Left cardiac atrium (tissue), 4 donors: Measurements from ENCODE around the gene MBD3L3. TPM values are rescaled to one million over a fixed set of nuclear protein-coding genes. Genes with fewer than 3 reads are reported as not detected.
A peak's percentile ranks its signal among the peaks of the same experiment; 100 is the strongest.
"Not testable (repeated sequence)": the region's sequence is repeated elsewhere in the genome, so short reads cannot be mapped to it uniquely, and the experiment has no call there.

Source experiments
- ATAC-seq, 2 donors: fragments of 200-7000 bp; cut with Tn5 transposase; one replicate each; pipeline ENCODE4 v1.9.1; 2020; ENCODE audit warnings: mild to moderate bottlenecking in 2 of 2, moderate library complexity in 2 of 2
- DNase-seq: peaks from one replicate; pipeline ENCODE4 v3.0.0-alpha.2; 2020
- intact Hi-C, 2 donors: fragments of 100-400 bp; cut with DNase I; formaldehyde crosslinking; loops; one replicate each; pipeline versions ENCODE4 v1.14.1 to v1.15.1; 2022 to 2023
- total RNA-seq, 2 donors: library from RNA; stranded (reverse); fragmentation: NEBNext Ultra II Directional; extraction: Animal tissue kit (Norgen Biotek cat#: 25700); gene quantifications; one replicate each; pipeline ENCODE4 v1.2.1, GENCODE V29; 2021
- donor health status: DM: no; HTN: yes; CAD: no.
- donor health status: DM: no; HTN: yes; CAD: no; lungs with severe emphysema.
- donor health status: DM: yes; HTN: yes; CAD: no.
- donor health status: Dilated cardiomyopathy.

Gene MBD3L3
- total RNA-seq, 2 donors from 2014 or later: not detected

DNA sequence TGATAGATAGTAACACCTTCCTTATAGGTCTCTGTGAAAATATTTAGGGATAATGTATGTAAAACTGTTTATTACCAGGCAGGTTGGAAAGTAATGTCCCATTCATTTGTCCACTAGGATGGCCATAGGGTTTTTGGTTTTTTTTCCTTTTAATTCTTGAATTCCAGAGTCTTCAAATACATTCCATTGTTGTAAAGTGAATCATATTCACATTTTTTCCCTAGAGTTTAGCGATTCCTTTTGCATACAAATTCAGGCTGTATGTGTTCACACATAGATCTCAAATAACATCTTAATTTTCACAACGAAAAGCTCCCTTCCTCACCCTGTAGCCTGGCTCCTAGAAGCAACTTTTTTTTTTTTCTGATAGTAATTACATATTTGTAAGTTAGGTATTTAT is 9.2 kb upstream of the MBD3L3 start:
- ATAC-seq (no peak), DNase-seq (no peak)
- intact Hi-C loops: no loop called here

DNA sequence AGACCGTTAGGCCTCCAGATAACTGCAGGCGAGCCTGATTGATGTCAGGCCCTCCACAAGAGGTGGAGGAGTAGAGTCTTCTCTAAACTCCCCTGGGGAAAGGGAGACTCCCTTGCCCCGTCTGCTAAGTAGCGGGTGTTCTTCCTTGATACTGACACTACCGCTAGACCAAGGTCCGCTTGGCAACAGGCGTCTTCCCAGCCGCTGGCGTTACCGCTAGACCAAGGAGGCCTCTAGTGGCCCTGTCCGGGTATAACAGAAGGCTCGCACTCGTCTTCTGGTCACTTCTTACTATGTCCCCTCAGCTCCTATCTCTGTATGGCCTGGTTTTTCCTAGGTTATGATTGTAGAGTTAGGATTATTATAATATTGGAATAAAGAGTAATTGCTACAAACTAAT is 8.6 kb upstream of the MBD3L3 start:
- intact Hi-C loops, DNase-seq, ATAC-seq: not testable (repeated sequence)

DNA sequence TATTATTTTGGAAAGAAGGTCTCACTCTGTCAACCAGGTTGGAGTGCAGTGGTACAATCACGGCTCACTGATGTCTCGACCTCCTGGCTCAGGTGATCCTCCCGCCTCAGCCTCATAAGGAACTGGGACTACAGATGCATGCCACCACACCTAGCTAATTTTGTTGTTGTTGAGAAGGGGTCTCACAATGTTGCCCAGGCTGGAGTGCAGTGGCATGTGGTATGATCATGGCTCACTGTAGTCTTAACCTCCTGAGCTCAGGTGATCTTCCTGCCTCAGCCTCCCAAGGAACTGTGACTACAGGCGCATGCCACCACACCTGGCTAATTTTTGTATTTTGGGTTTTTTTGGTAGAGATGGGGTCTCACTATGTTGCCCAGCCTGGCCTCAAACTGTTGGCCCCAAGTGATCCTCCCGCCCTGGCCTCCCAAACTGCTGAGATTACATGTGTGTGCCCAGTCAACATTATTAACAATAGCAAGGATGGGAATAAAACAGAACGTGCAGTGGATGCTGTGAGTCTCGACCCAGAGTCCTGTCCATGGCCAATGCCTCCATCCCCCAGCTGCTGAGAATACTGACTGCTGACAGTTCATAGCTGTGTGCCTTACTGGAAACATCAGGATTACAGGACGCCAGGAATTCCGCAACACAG is 5.4 kb upstream of the MBD3L3 start:
- intact Hi-C loops: no loop called here
- ATAC-seq (no peak), DNase-seq (no peak)

DNA sequence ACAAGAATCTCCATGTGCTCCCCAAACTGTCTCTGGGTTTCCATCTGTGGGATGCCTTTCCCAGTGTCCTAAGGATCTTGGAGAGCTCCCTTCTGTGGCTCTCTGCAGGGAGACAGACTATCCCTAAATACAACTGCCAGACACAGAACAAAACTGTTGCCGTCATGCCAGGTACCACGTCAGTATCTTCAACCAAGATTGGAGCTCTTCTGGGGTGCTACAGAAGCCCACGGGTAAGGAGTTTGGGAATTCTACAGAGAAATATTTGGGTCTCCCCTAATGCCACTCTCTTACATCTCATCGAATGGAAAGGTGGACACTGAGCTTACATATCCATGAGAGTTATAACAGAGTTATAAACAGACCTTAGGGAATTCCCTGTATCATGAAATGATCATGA is 4.9 kb upstream of the MBD3L3 start:
- ATAC-seq (no peak), DNase-seq (no peak)
- intact Hi-C loops: no loop called here

DNA sequence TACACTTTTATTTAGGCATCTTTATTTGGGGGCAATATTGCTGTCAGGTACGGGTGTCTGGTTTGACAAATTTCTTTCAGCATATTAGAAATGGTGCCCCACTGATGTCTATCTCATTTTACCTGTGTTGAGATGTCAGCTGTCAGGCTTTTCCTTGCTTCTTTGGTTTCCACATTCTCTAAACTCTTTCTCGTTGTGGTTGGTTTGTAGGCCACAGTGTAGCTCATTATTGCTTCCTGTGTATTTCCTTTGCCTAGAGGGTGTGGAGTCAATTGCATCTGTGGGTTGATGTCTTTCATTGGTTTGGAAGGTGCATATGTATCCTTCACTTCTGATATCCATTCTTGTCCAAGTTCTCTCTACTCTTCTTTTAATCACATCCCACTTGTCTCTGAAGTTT is 1.5 kb upstream of the MBD3L3 start:
- DNase-seq, intact Hi-C loops, ATAC-seq: not testable (repeated sequence)

DNA sequence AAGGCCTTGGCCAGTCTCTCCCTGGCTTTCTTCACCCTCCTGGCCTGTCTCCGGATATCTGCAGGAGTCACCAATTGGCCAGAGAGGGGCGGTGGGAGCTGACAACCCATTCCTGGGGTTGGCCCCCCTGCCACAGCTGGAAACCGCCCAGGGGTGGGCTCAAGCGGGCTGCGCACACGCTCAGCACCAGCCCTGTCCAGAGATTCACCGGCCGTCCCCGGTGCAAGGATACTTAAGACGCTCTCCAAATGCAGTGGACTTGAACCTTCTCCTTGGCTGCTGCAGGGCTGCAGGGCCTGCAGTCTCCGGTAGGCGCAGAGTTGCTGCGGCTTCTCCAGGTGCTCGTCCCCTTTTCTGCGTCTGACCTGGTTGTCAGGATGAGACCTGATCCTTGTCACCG is 2.1 kb downstream of the MBD3L3 start:
- intact Hi-C loops, ATAC-seq, DNase-seq: not testable (repeated sequence)

DNA sequence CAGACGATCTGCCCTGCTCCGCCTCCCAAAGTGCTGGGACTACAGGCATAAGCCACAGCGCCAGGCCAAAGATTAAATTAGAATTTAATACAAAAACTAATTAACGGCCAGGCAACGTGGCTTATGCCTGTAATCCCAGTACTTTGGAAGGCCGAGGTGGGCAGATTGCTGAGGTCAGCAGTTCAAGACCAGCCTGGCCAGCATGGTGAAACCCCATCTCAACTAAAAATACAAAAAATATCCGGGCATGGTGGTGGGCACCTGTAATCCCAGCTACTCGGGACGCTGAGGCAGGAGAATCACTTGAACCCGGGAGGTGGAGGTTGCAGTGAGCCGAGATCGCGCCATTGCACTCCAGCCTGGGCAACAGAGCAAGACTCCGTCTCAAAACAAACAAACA is 2.8 kb downstream of the MBD3L3 start:
- ATAC-seq, DNase-seq, intact Hi-C loops: not testable (repeated sequence)

DNA sequence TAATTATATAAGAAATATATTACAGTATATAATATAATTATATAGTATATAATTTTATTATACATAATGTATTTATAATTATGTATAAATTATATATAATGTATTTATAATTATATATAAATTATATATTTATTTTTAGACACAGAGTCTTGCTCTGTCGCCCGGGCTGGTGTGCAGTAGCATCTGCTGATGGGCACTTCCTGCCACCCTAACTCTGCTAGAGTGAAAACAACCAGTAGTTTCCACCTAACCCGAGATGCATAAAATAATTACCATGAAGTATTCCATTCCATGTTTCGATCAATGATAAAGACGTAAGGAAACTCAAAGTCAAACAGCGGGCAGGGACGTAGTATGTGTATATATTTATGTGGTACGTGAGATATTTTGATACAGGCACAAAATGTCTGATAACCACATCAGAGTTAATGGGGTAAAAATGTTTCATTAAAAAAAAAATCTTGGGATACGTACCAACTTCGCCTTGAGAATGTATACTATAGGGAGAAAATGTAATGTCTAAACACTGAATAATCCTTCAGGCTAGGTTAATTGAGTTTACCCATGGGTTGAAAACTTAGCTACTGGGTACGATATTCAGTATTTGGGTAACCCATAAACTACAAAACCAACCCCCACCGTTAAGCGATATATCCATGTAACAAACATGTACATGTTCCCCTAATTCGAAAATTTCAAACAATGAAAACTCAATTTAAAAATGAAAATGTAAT is 3.7 kb downstream of the MBD3L3 start:
- intact Hi-C loops, DNase-seq: not testable (repeated sequence)

DNA sequence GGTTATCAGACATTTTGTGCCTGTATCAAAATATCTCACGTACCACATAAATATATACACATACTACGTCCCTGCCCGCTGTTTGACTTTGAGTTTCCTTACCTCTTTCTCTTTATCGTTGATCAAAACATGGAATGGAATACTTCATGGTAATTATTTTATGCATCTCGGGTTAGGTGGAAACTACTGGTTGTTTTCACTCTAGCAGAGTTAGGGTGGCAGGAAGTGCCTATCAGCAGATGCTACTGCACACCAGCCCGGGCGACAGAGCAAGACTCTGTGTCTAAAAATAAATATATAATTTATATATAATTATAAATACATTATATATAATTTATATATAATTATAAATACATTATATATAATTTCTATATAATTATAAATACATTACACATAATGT is 5.6 kb downstream of the MBD3L3 start:
- ATAC-seq, intact Hi-C loops, DNase-seq: not testable (repeated sequence)

More for the DNA sequence above, 3.7 kb downstream of the MBD3L3 start:
- not testable (repeated sequence) for ATAC-seq

DNA sequence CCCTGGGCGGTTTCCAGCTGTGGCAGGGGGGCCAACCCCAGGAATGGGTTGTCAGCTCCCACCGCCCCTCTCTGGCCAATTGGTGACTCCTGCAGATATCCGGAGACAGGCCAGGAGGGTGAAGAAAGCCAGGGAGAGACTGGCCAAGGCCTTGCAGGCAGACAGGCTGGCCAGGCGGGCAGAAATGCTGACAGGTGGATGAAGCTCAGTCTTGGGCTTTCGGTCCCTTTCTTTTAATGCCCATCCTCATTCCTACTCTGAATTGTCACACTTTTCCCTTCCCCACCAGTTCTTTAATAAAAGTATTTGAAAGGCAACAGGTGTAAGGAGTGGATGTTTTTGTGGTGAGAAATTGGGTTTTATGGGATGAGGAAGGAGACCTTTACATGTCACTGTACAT is 7.1 kb downstream of the MBD3L3 start:
- not testable (repeated sequence) for DNase-seq

DNA sequence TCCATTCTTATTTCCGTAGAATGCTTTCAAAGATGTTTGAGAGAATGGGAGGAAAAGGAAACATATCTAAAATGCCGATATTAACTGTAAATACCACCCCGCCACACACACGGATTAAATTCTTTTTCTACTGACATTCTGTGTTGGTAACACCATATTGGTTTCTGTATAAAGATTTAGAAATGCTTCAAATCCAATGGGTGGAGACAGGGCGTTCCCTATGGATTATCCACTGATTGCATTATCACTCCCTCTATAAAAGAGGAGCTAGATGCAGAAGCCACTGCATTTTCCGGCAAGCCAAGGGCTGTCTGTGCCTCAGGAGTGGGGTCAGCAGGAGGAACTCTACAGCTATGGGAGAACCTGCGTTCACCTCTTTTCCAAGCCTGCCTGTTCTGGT is 9.5 kb downstream of the MBD3L3 start, which contains the start of gene MBD3L2:
MBD3L2 (plus strand) TSS at position 301 of the 400 bp plus-strand sequence; CDS start at position 354, 53 bp downstream.
- ATAC-seq, DNase-seq, intact Hi-C loops: not testable (repeated sequence)

More for the DNA sequence above, 7.1 kb downstream of the MBD3L3 start:
- ATAC-seq, intact Hi-C loops: not testable (repeated sequence)

DNA sequence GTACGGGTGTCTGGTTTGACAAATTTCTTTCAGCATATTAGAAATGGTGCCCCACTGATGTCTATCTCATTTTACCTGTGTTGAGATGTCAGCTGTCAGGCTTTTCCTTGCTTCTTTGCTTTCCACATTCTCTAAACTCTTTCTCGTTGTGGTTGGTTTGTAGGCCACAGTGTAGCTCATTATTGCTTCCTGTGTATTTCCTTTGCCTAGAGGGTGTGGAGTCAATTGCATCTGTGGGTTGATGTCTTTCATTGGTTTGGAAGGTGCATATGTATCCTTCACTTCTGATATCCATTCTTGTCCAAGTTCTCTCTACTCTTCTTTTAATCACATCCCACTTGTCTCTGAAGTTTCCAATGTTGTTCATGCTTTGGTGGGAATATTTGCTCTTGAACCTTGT is 16.9 kb downstream of the MBD3L3 start:
- ATAC-seq, DNase-seq, intact Hi-C loops: not testable (repeated sequence)

DNA sequence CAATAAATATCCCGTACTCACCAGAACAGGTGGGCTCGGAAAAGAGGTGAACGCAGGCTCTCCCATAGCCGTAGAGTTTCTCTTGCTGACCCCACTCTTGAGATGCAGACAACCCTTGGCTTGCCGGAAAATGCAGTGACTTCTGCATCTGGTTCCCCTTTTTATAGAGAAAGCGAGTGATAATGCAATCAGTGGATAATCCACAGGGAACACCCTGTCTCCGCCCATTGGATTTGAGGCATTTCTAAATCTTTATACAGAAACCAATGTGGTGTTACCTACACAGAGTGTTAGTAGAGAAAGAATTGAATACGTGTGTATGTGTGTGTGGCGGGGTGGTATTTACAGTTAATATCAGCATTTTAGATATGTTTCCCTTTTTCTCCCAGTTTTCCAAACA is 18.4 kb downstream of the MBD3L3 start, which contains the start of gene MBD3L4:
MBD3L4 (minus strand) TSS at position 101 of the 400 bp plus-strand sequence; CDS start at position 66, 35 bp downstream.
- intact Hi-C loops, ATAC-seq, DNase-seq: not testable (repeated sequence)

DNA sequence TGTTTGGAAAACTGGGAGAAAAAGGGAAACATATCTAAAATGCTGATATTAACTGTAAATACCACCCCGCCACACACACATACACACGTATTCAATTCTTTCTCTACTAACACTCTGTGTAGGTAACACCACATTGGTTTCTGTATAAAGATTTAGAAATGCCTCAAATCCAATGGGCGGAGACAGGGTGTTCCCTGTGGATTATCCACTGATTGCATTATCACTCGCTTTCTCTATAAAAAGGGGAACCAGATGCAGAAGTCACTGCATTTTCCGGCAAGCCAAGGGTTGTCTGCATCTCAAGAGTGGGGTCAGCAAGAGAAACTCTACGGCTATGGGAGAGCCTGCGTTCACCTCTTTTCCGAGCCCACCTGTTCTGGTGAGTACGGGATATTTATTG is 28.2 kb downstream of the MBD3L3 start, which contains the start of gene MBD3L5:
MBD3L5 (plus strand) TSS at position 301 of the 400 bp plus-strand sequence; CDS start at position 335, 34 bp downstream.
- DNase-seq, intact Hi-C loops, ATAC-seq: not testable (repeated sequence)

DNA sequence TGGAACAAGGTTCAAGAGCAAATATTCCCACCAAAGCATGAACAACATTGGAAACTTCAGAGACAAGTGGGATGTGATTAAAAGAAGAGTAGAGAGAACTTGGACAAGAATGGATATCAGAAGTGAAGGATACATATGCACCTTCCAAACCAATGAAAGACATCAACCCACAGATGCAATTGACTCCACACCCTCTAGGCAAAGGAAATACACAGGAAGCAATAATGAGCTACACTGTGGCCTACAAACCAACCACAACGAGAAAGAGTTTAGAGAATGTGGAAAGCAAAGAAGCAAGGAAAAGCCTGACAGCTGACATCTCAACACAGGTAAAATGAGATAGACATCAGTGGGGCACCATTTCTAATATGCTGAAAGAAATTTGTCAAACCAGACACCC is 29.7 kb downstream of the MBD3L3 start:
- DNase-seq, intact Hi-C loops, ATAC-seq: not testable (repeated sequence)

DNA sequence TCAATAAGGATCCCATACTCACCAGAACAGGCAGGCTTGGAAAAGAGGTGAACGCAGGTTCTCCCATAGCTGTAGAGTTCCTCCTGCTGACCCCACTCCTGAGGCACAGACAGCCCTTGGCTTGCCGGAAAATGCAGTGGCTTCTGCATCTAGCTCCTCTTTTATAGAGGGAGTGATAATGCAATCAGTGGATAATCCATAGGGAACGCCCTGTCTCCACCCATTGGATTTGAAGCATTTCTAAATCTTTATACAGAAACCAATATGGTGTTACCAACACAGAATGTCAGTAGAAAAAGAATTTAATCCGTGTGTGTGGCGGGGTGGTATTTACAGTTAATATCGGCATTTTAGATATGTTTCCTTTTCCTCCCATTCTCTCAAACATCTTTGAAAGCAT is 37.1 kb downstream of the MBD3L3 start, which contains the start of gene MBD3L2B:
MBD3L2B (minus strand) TSS at position 101 of the 400 bp plus-strand sequence; CDS start at position 67, 34 bp downstream.
- DNase-seq, intact Hi-C loops, ATAC-seq: not testable (repeated sequence)

DNA sequence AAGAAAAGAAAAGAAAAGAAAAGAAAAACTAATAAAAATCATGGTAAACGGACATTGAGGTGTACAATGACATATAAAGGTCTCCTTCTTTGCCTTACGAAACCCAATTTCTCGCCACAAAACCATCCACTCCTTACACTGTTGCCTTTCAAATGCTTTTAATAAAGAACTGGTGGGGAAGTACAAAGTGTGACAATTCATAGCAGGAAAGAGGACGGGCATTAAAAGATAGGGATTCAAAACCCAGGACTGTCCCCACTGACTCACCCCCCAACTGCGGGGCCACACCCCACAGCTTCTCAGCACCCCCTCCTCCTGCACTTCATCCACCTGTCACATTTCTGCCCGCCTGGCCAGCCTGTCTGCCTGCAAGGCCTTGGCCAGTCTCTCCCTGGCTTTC is 39.6 kb downstream of the MBD3L3 start:
- intact Hi-C loops: no loop called here
- no peak for ATAC-seq

DNA sequence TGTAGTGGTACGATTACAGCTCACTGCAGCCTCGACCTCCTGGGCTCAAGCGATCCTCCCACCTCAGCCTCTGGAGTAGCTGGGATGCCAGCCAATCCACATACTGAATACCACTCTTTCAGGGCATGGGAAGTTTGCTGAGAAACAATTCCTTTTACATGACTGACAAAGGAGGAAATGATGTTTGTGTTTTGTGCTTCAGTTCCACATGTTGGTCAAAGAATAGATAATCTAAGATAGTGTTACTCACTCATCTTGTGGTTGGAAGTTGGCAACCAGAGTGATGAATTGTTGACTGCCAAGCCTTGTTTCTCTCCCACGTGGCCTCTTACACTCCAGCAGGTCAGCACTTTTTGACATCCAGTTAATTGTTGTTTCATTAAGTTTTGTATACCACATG is 44.8 kb downstream of the MBD3L3 start:
- peak in 1 of 2 donors; percentile 8 for ATAC-seq
- no peak for DNase-seq
- intact Hi-C loops: no loop called here

More for the DNA sequence above, 39.6 kb downstream of the MBD3L3 start:
- no peak for DNase-seq

DNA sequence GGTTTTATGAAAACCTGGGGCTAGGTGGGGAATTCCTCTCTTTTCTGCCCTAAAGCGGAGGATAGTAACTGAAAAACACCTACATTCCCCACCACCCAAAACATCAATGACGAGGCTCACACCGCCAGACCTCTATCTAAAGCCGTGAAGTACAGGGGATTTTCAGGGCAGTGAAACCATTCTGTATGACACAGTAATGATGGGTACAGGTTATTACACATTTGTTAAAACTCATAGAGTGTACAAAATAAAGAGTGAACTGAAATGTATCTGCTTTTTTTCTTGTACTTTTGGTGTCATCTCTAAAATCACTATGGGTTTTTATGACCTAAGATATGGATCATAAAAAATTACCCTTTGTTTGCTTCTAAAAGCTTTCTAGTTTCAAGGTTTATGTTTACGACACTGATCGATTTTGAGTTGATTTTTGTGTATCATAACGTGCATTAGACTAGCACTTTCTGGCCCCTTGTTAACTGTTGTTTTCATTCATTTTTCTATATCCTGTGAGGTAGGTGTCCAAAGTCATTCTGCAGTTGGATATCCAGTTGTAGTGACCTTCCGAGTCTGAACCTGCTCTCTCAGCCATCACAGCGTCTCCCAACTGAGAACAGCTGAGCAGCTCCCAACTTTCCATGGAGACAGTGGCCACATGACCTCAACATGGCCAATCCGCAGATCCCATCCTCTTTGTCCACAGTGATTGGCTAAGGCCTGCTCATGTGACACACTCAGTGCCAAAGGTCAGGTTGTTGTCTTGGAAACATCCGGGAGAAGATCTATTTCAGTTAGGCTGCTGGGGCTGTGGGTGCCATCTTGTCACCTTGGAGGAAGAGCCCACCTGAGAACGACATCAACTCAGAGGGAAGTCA is 47.5 kb downstream of the MBD3L3 start:
- intact Hi-C loops: no loop called here
- DNase-seq (no peak), ATAC-seq (no peak)
